CD4-positive, alpha-beta T cell (primary cell): Measurements from ENCODE around the gene CORO7. TPM values are rescaled to one million over a fixed set of nuclear protein-coding genes. Genes with fewer than 3 reads are reported as not detected.

ENCODE experiments used
- ATAC-seq: fragments of 200-7000 bp; cut with Tn5 transposase; one replicate; pipeline ENCODE4 v1.10.0; 2022; ENCODE audit warnings: mild to moderate bottlenecking; ENCODE audit not compliant: poor library complexity
- CTCF ChIA-PET: fragments of 350-600 bp; sonication (Branson Sonifier 250); formaldehyde crosslinking; loops from one replicate; lab custom pipeline; 2021; ENCODE audit warnings: antibody characterized with exemption, inconsistent platforms; lab: Charles Lee
- POLR2A ChIA-PET: fragments of 350-600 bp; sonication (Branson Sonifier 250); formaldehyde crosslinking; loops from one replicate; lab custom pipeline; 2021; ENCODE audit warnings: antibody characterized with exemption, inconsistent platforms; lab: Charles Lee
- DNase-seq, 14 experiments: peaks; one replicate each; pipeline ENCODE4 v3.0.0-alpha.2; 2013 to 2020; ENCODE audit warnings: mixed read lengths in 2 of 14
- H3K27ac ChIP-seq, 2 donors: one replicate each; pipeline versions ENCODE4 v1.5.1 to v1.7.0; 2013; ENCODE audit warnings: low read length in 2 of 2, low read depth in 1 of 2, mild to moderate bottlenecking in 1 of 2
- H3K27me3 ChIP-seq, 2 experiments: 1 replicate in 1 of 2; 2 replicates in 1 of 2; pipeline versions ENCODE4 v1.6.1 to v1.7.0; 2013; ENCODE audit warnings: low read length in 2 of 2, control low read depth in 1 of 2, mild to moderate bottlenecking in 1 of 2, moderate library complexity in 1 of 2; ENCODE audit not compliant: insufficient read depth in 2 of 2, control insufficient read depth in 1 of 2
- H3K36me3 ChIP-seq: one replicate; pipeline ENCODE4 v1.6.1; 2013; ENCODE audit warnings: low read length, control low read depth; ENCODE audit not compliant: insufficient read depth
- H3K4me1 ChIP-seq: one replicate; pipeline ENCODE4 v1.6.1; 2013; ENCODE audit warnings: low read length, control low read depth; ENCODE audit not compliant: insufficient read depth
- H3K4me3 ChIP-seq: one replicate; pipeline ENCODE4 v1.5.1; 2013; ENCODE audit warnings: mild to moderate bottlenecking, low read length, moderate library complexity
- H3K9me3 ChIP-seq, 2 experiments: 1 replicate in 1 of 2; 2 replicates in 1 of 2; pipeline versions ENCODE4 v1.6.1 to v1.7.0; 2013; ENCODE audit warnings: low read length in 2 of 2, mild to moderate bottlenecking in 2 of 2, control low read depth in 1 of 2, moderate library complexity in 1 of 2; ENCODE audit not compliant: control insufficient read depth in 1 of 2, insufficient read depth in 1 of 2
- H3K27ac Mint-ChIP-seq: one replicate; pipeline ENCODE4 v1.8.0; 2020; ENCODE audit warnings: mixed read lengths
- H3K27me3 Mint-ChIP-seq: one replicate; pipeline ENCODE4 v1.8.0; 2021; ENCODE audit warnings: mixed read lengths
- H3K36me3 Mint-ChIP-seq: one replicate; pipeline ENCODE4 v1.8.0; 2021; ENCODE audit warnings: low read depth, mixed read lengths
- H3K4me1 Mint-ChIP-seq: one replicate; pipeline ENCODE4 v1.8.0; 2021; ENCODE audit warnings: low read depth, mixed read lengths
- H3K4me3 Mint-ChIP-seq: one replicate; pipeline ENCODE4 v1.8.0; 2020; ENCODE audit warnings: mild to moderate bottlenecking, mixed read lengths
- H3K9me3 Mint-ChIP-seq: one replicate; pipeline ENCODE4 v1.8.0; 2020; ENCODE audit warnings: mixed read lengths
- CTCF ChIP-seq: fragments of 200-600 bp; IDR thresholded peaks from one replicate; pipeline ENCODE4 v1.8.0; 2022; ENCODE audit warnings: antibody characterized with exemption, mild to moderate bottlenecking
- intact Hi-C, 2 experiments: fragments of 100-400 bp; cut with DNase I in 1 of 2; cut with micrococcal nuclease in 1 of 2; formaldehyde crosslinking; loops; one replicate each; pipeline versions ENCODE4 v1.15.1 to v1.9.0; 2023 to 2025; cut with DNase I, micrococcal nuclease
- total RNA-seq, 174 experiments: library from RNA in 2 of 174; stranded (reverse) in 2 of 174; gene quantifications; one replicate each; pipeline ENCODE4 v1.2.3 and lab custom pipeline; 2021 to 2026

Gene CORO7
- total RNA-seq, 2 experiments from 2014 or later = 801 to 805 TPM

GRCh38 chr16:4410335-4411075, 5.9 kb downstream of the CORO7 start:
- no peak overlapping the region for H3K27ac ChIP-seq
- peaks cover 77% of the 10 kb centered on the region for H3K36me3 ChIP-seq
- Mint-ChIP-seq H3K36me3 (peaks cover 85% of the 10 kb centered on the region), H3K27me3 (no peaks in the 10 kb centered on the region), H3K4me3 (peak overlapping the region; percentile 61), H3K27ac (peak overlapping the region; percentile 50), H3K4me1 (peaks cover 40% of the 10 kb centered on the region), H3K9me3 (no peaks in the 10 kb centered on the region)
- ATAC-seq (no peak), DNase-seq (no peak)
- no peaks in the 10 kb centered on the region for H3K9me3 ChIP-seq
- no peak for TF ChIP-seq CTCF
- ChIA-PET POLR2A (no interaction called here), CTCF (interaction anchor here (1.7 kb wide), 1 partner anchor 8 kb away, joined by 8 read pairs; no protein-coding TSS in a partner anchor)
- H3K4me1 ChIP-seq = peaks cover 64% of the 10 kb centered on the region
- H3K27me3 ChIP-seq = no peaks in the 10 kb centered on the region
- intact Hi-C loops = loop anchor here (5.0 to 10.0 kb wide), 2 partner anchors 38 to 204 kb away; partner anchors contain the start of genes UBALD1 (in 1 of the 2) and VASN (in 1 of the 2)
- no peak overlapping the region for H3K4me3 ChIP-seq

GRCh38 chr16:4409081-4409932, 7.1 kb downstream of the CORO7 start:
- peaks cover 34% of the 10 kb centered on the region for H3K4me1 Mint-ChIP-seq
- Histone ChIP-seq H3K9me3 (no peaks in the 10 kb centered on the region), H3K27me3 (no peaks in the 10 kb centered on the region), H3K36me3 (peaks cover 89% of the 10 kb centered on the region), H3K4me3 (no peak overlapping the region), H3K27ac (no peak overlapping the region), H3K4me1 (peaks cover 54% of the 10 kb centered on the region)
- CTCF ChIA-PET = no interaction called here
- DNase-seq (peak in 2 of 14 experiments; percentile 6 to 40), ATAC-seq (no peak)
- H3K4me3 Mint-ChIP-seq = peak overlapping the region; percentile 62
- H3K27me3 Mint-ChIP-seq = no peaks in the 10 kb centered on the region
- no peaks in the 10 kb centered on the region for H3K9me3 Mint-ChIP-seq
- peak overlapping the region; percentile 58 for H3K27ac Mint-ChIP-seq
- intact Hi-C loops = no loop called here
- TF ChIP-seq CTCF = no peak
- POLR2A ChIA-PET = no interaction called here
- peaks cover 85% of the 10 kb centered on the region for H3K36me3 Mint-ChIP-seq

GRCh38 chr16:4408323-4408690, 8.1 kb downstream of the CORO7 start:
- no peak for TF ChIP-seq CTCF
- DNase-seq = no peak
- no peak overlapping the region for H3K4me3 Mint-ChIP-seq
- peaks cover 48% of the 10 kb centered on the region for H3K4me1 ChIP-seq
- no peaks in the 10 kb centered on the region for H3K9me3 Mint-ChIP-seq
- no peaks in the 10 kb centered on the region for H3K9me3 ChIP-seq
- peaks cover 34% of the 10 kb centered on the region for H3K4me1 Mint-ChIP-seq
- intact Hi-C loops = no loop called here
- ChIA-PET POLR2A (no interaction called here), CTCF (no interaction called here)
- no peaks in the 10 kb centered on the region for H3K27me3 ChIP-seq
- H3K27ac ChIP-seq = no peak overlapping the region
- peak overlapping the region; percentile 9 for H3K27ac Mint-ChIP-seq
- H3K27me3 Mint-ChIP-seq = no peaks in the 10 kb centered on the region
- peaks cover 98% of the 10 kb centered on the region for H3K36me3 ChIP-seq
- no peak for ATAC-seq
- no peak overlapping the region for H3K4me3 ChIP-seq
- peaks cover 91% of the 10 kb centered on the region for H3K36me3 Mint-ChIP-seq
